Activated T-cell treated with anti-CD3 and anti-CD28 coated beads for 48 hours (primary cell): ENCODE data around the gene FIS1.
"Not testable (repeated sequence)": the region's sequence is repeated elsewhere in the genome, so short reads cannot be mapped to it uniquely, and the experiment has no call there.

Experiments
- DNase-seq: peaks from one replicate; pipeline ENCODE4 v3.0.0-alpha.2; 2020; ENCODE audit warnings: low read depth

The FIS1 gene

GRCh38 chr7:101203740-101204738 lies 40.8 kb downstream of the FIS1 start:
- DNase-seq = not testable (repeated sequence)

- DNase-seq = no peak
These were observed 42.3 kb downstream of the FIS1 start for GRCh38 chr7:101202603-101202918.

- no peak for DNase-seq
These were observed 42.9 kb downstream of the FIS1 start for GRCh38 chr7:101201695-101202602.

- no peak for DNase-seq
These were observed 43.9 kb downstream of the FIS1 start, which contains the start of gene MOGAT3 for GRCh38 chr7:101200862-101201599. MOGAT3 (minus strand) TSS chr7:101201036; CDS start chr7:101200854, 182 bp downstream.

- DNase-seq = no peak
These were observed 44.4 kb downstream of the FIS1 start for GRCh38 chr7:101200504-101200861.

- DNase-seq = not testable (repeated sequence)
These were observed 45.4 kb downstream of the FIS1 start for GRCh38 chr7:101199522-101199921.

- no peak for DNase-seq
These were observed 46.4 kb downstream of the FIS1 start for GRCh38 chr7:101198476-101198875.

GRCh38 chr7:101197991-101198390 lies 46.9 kb downstream of the FIS1 start:
- no peak for DNase-seq

GRCh38 chr7:101195884-101196283 lies 49.0 kb downstream of the FIS1 start:
- no peak for DNase-seq
